H9 (cell line): Measurements from ENCODE around the gene RAB30. TPM values are rescaled to one million over a fixed set of nuclear protein-coding genes. Genes with fewer than 3 reads are reported as not detected.

Source experiments
- DNase-seq: peaks from one replicate; pipeline ENCODE4 v3.0.0-alpha.2; 2017
- H2AFZ ChIP-seq: one replicate; pipeline ENCODE4 v1.6.1; 2013; ENCODE audit warnings: mild to moderate bottlenecking, low read length, control low read depth, moderate library complexity
- H2AK5ac ChIP-seq: 2 replicates; pipeline ENCODE4 v1.6.1; 2013; ENCODE audit warnings: low read length, control low read depth, mixed read lengths; ENCODE audit not compliant: insufficient read length
- H2BK120ac ChIP-seq: one replicate; pipeline ENCODE4 v1.6.1; 2013; ENCODE audit warnings: low read depth, mild to moderate bottlenecking, low read length, control low read depth, inconsistent platforms; ENCODE audit not compliant: poor library complexity, severe bottlenecking
- H2BK12ac ChIP-seq: 2 replicates; pipeline ENCODE4 v1.6.1; 2013; ENCODE audit warnings: low read length, control low read depth, mixed read lengths, low read depth; ENCODE audit not compliant: insufficient read length
- H2BK15ac ChIP-seq: 2 replicates; pipeline ENCODE4 v1.6.1; 2013; ENCODE audit warnings: low read depth, low read length, control low read depth
- H2BK20ac ChIP-seq: one replicate; pipeline ENCODE4 v1.6.1; 2013; ENCODE audit warnings: low read depth, mild to moderate bottlenecking, low read length, control low read depth, inconsistent platforms; ENCODE audit not compliant: poor library complexity, severe bottlenecking
- H2BK5ac ChIP-seq: 2 replicates; pipeline ENCODE4 v1.6.1; 2013; ENCODE audit warnings: low read length, control low read depth, mixed read lengths; ENCODE audit not compliant: insufficient read length
- H3K14ac ChIP-seq: 2 replicates; pipeline ENCODE4 v1.6.1; 2013; ENCODE audit warnings: low read length, control low read depth; ENCODE audit not compliant: insufficient read depth
- H3K18ac ChIP-seq: 2 replicates; pipeline ENCODE4 v1.6.1; 2013; ENCODE audit warnings: low read depth, mild to moderate bottlenecking, mixed read lengths, low read length, control low read depth; ENCODE audit not compliant: insufficient read length
- H3K23ac ChIP-seq: 2 replicates; pipeline ENCODE4 v1.6.1; 2013; ENCODE audit warnings: low read length, control low read depth, mixed read lengths, low read depth; ENCODE audit not compliant: insufficient read length
- H3K23me2 ChIP-seq: 2 replicates; pipeline ENCODE4 v1.6.1; 2013; ENCODE audit warnings: low read depth, mild to moderate bottlenecking, mixed read lengths, low read length, control low read depth; ENCODE audit not compliant: insufficient read length, poor library complexity, severe bottlenecking
- H3K27ac ChIP-seq: 2 replicates; pipeline ENCODE4 v1.5.1; 2013; ENCODE audit warnings: low read length, control low read depth, mixed read lengths, low read depth; ENCODE audit not compliant: insufficient read length
- H3K27me3 ChIP-seq: 2 replicates; pipeline ENCODE4 v1.6.1; 2013; ENCODE audit warnings: low read length, control low read depth, inconsistent platforms; ENCODE audit not compliant: insufficient read depth
- H3K4ac ChIP-seq: 2 replicates; pipeline ENCODE4 v1.6.1; 2013; ENCODE audit warnings: low read depth, mild to moderate bottlenecking, control low read depth, inconsistent platforms, low read length, moderate library complexity
- H3K4me1 ChIP-seq: 2 replicates; pipeline ENCODE4 v1.6.1; 2013; ENCODE audit warnings: low read length, control low read depth, inconsistent platforms; ENCODE audit not compliant: insufficient read depth
- H3K4me2 ChIP-seq: 2 replicates; pipeline ENCODE4 v1.6.1; 2013; ENCODE audit warnings: low read length, control low read depth, mixed read lengths; ENCODE audit not compliant: insufficient read length, insufficient read depth
- H3K56ac ChIP-seq: 2 replicates; pipeline ENCODE4 v1.6.1; 2013; ENCODE audit warnings: low read depth, mild to moderate bottlenecking, mixed read lengths, low read length, control low read depth; ENCODE audit not compliant: insufficient read length
- H3K79me1 ChIP-seq: 2 replicates; pipeline ENCODE4 v1.6.1; 2013; ENCODE audit warnings: low read depth, mild to moderate bottlenecking, moderate library complexity, low read length, control low read depth, inconsistent platforms; ENCODE audit not compliant: insufficient read depth, poor library complexity, severe bottlenecking
- H3K79me2 ChIP-seq: 2 replicates; pipeline ENCODE4 v1.6.1; 2013; ENCODE audit warnings: low read length, control low read depth, inconsistent platforms; ENCODE audit not compliant: insufficient read depth
- H3K9ac ChIP-seq: 2 replicates; pipeline ENCODE4 v1.6.1; 2013; ENCODE audit warnings: low read length, control low read depth, mixed read lengths; ENCODE audit not compliant: insufficient read length; ENCODE audit errors: extremely low read depth
- H3K9me3 ChIP-seq: one replicate; pipeline ENCODE4 v1.6.1; 2013; ENCODE audit warnings: low read depth, low read length, inconsistent platforms; ENCODE audit not compliant: control insufficient read depth
- H3T11ph ChIP-seq: one replicate; pipeline ENCODE4 v1.6.1; 2013; ENCODE audit warnings: mild to moderate bottlenecking, low read length, control low read depth, inconsistent platforms
- H4K20me1 ChIP-seq: one replicate; pipeline ENCODE4 v1.6.1; 2013; ENCODE audit not compliant: control insufficient read depth, insufficient read length, insufficient read depth
- H4K5ac ChIP-seq: 2 replicates; pipeline ENCODE4 v1.6.1; 2013; ENCODE audit warnings: low read depth, mild to moderate bottlenecking, mixed read lengths, low read length, control low read depth; ENCODE audit not compliant: insufficient read length
- H4K8ac ChIP-seq: replicated peaks from 2 replicates; pipeline ENCODE4 v1.6.1; 2013; ENCODE audit warnings: low read length, control low read depth, mixed read lengths, low read depth; ENCODE audit not compliant: insufficient read length
- H4K91ac ChIP-seq: 2 replicates; pipeline ENCODE4 v1.6.1; 2013; ENCODE audit warnings: low read depth, mild to moderate bottlenecking, moderate library complexity, mixed read lengths, low read length, control low read depth; ENCODE audit not compliant: insufficient read length
- H3K27ac Mint-ChIP-seq, 3 experiments: 2 replicates in 2 of 3; 3 replicates in 1 of 3; pipeline ENCODE4 v1.8.0; 2020 to 2021; ENCODE audit warnings: mixed read lengths in 3 of 3, mild to moderate bottlenecking in 1 of 3, moderate library complexity in 1 of 3
- H3K27me3 Mint-ChIP-seq: 2 replicates; pipeline ENCODE4 v1.8.0; 2021; ENCODE audit warnings: low read depth, mild to moderate bottlenecking, moderate library complexity, mixed read lengths
- H3K36me3 Mint-ChIP-seq, 3 experiments: 2 replicates in 2 of 3; 3 replicates in 1 of 3; pipeline ENCODE4 v1.8.0; 2020 to 2021; ENCODE audit warnings: low read depth in 3 of 3, mixed read lengths in 3 of 3; ENCODE audit not compliant: insufficient read depth in 1 of 3
- H3K4me1 Mint-ChIP-seq, 2 experiments: 2 replicates each; pipeline ENCODE4 v1.8.0; 2020; ENCODE audit warnings: mixed read lengths in 2 of 2
- H3K4me3 Mint-ChIP-seq, 2 experiments: 2 replicates in 1 of 2; 3 replicates in 1 of 2; pipeline ENCODE4 v1.8.0; 2020 to 2021; ENCODE audit warnings: mild to moderate bottlenecking in 2 of 2, mixed read lengths in 2 of 2, moderate library complexity in 1 of 2
- H3K9me3 Mint-ChIP-seq, 2 experiments: 2 replicates in 1 of 2; 3 replicates in 1 of 2; pipeline ENCODE4 v1.8.0; 2020; ENCODE audit warnings: mild to moderate bottlenecking in 2 of 2, mixed read lengths in 2 of 2, moderate library complexity in 1 of 2
- CTCF ChIP-seq: fragments of 200-600 bp; sonication (generic); conservative IDR thresholded peaks from 3 replicates; pipeline ENCODE4 v1.8.0; 2021; ENCODE audit warnings: antibody characterized with exemption, mild to moderate bottlenecking
- total RNA-seq: library from RNA; stranded (reverse); gene quantifications from 2 replicates; pipeline ENCODE4 v1.2.1, GENCODE V29; 2021

RAB30 gene
- total RNA-seq, 1 experiment from 2014 or later, result 4.8 TPM

GRCh38 chr11:82976786-82977185 is 94.9 kb downstream of the RAB30 start:
- no peak overlapping the region for H3K14ac ChIP-seq
- H3K9ac ChIP-seq, result no peak overlapping the region
- no peak overlapping the region for H2AK5ac ChIP-seq
- H2BK15ac ChIP-seq, result no peak overlapping the region
- H2BK5ac ChIP-seq, result no peak overlapping the region
- H3K23me2 ChIP-seq, result no peaks in the 10 kb centered on the region
- no peaks in the 10 kb centered on the region for H3K79me2 ChIP-seq
- H3K4me2 ChIP-seq, result no peak overlapping the region
- H2BK12ac ChIP-seq, result no peak overlapping the region
- no peak overlapping the region for H3K4ac ChIP-seq
- no peak overlapping the region for H3T11ph ChIP-seq
- H3K9me3 ChIP-seq, result no peaks in the 10 kb centered on the region
- no peaks in the 10 kb centered on the region for H3K27me3 ChIP-seq
- no peak for DNase-seq
- H4K91ac ChIP-seq, result no peak overlapping the region
- H3K9me3 Mint-ChIP-seq, result no peaks in the 10 kb centered on the region
- H3K79me1 ChIP-seq, result no peaks in the 10 kb centered on the region
- no peaks in the 10 kb centered on the region for H3K27me3 Mint-ChIP-seq
- H3K56ac ChIP-seq, result no peak overlapping the region
- no peak overlapping the region for H4K5ac ChIP-seq
- H3K4me3 Mint-ChIP-seq, result no peak overlapping the region
- no peaks in the 10 kb centered on the region for H4K20me1 ChIP-seq
- H3K4me1 ChIP-seq, result no peaks in the 10 kb centered on the region
- TF ChIP-seq CTCF, result no peak
- H3K18ac ChIP-seq, result no peak overlapping the region
- no peaks in the 10 kb centered on the region for H3K4me1 Mint-ChIP-seq
- H4K8ac ChIP-seq, result no peak overlapping the region
- no peak overlapping the region for H3K27ac ChIP-seq
- H3K27ac Mint-ChIP-seq, result no peak overlapping the region
- H3K23ac ChIP-seq, result no peak overlapping the region
- no peak overlapping the region for H2BK120ac ChIP-seq
- H3K36me3 Mint-ChIP-seq, result peaks cover 0 to 2% (median 0%) of the 10 kb centered on the region in 3 experiments; a peak in 1 of 7 replicates
- H2AFZ ChIP-seq, result no peak overlapping the region
- H2BK20ac ChIP-seq, result no peak overlapping the region
